GM18861 (cell line): ENCODE data around the gene GCAT.
"Not testable (repeated sequence)": the region's sequence is repeated elsewhere in the genome, so short reads cannot be mapped to it uniquely, and the experiment has no call there.

Experiments used
- ATAC-seq: cut with Tn5 transposase; IDR thresholded peaks from one replicate; pipeline ENCODE4 v1.9.1; 2021; ENCODE audit not compliant: unreplicated experiment

GCAT gene

DNA sequence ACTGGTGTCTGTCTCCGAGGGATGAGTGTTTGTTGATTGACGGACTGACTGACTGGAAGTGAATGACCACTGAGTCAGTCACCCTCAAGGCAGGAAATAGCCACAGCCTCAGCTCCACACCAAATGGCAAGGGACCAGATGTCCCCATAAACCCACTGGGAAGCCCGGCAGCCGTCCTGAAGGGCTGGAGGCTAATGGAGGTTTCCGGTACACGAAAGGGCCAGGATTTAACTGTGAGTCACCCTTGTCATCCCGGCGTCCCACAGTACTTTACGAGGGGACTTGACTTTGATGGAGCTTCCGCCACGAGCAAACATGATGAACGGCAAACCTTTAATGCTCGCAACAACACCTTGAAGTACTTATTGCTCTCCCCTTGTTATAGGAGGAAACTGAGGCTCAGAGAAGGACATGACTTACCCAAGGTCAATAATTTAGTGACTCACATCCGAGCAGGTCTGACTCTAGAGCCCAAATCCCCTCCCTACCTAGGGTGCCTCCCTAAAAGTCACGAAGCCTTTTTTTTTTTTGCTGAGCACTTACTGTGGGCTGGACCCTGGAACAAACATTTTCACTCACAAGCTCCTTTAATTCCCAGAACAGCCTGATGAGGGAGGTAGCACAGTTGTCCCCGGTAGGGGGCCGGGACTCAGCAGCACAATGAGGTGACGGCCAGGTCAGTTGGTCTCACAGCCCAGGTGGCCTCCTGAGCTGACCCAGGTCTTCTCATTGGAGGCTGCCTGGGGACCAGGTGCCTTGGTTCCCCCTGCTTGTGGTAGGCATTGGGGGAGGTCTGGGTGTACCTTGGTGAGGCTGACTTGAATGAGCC is 25.2 kb upstream of the GCAT start:
- no peak for ATAC-seq

DNA sequence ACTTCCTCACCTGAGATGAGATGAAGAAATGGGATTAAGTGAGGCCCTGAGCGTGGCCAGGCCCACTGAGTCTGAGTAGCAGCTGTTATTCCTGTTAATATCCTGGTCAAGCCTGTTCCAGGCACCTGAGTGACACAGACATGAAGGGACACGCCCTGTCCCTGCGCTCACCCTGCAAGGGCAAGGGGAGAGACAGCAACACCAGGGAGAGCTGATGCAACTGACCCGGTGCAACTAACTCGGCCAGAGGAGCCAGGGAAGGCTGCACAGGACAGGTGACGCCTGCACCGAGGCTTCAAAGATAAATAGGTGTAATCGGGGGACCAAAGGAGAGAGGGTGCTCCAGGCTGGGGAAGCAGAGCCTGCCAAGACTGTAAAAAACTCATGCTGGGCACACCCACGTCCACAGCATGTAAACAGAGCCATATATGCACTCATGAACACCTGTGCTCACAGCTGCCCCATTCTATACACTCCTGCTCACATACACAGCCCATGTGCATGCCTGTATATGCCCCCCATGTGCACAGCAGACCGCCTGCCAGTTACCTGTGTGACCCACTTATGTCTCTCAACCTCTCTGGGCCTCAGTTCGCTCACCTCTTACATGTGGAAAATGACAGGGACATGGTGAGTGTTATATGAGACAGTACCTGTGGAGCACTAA is 22.8 kb upstream of the GCAT start:
- ATAC-seq, result no peak

DNA sequence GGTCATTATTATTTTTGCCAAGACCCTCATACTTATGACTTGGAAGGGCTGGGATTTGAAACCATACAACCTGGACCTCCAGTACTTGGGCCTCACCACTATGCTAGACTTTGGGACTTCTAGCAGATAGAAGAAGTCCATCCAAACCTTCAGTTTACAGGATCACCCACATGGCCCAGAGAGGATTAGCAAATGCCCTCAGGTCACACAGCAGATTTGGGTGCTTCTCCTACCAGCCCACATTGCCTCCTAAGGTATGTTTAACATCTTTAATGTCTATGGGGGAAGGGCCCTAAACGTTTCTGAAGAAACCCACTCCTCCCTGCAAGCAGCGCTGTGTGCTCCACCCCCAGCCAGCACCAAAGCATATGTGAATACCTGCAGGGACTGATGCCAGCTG is 17.5 kb upstream of the GCAT start:
- no peak for ATAC-seq

DNA sequence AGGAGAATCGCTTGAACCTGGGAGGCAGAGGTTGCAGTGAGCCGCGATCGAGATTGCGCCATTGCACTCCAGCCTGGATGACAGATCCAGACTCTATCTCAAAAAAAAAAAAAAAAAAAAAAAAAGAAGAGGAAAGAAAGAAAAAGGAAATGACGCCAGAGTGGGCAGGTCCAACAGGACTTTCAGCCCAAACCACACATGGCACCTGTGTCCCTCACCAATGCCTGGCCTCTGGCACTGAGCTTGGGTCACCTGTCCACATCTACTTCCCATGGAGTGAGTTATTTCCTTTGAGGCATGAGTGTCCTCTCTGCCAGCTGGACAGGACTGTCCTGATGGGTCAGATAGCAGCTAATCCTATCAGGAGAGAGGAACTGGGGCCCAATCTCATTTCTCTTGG is 15.2 kb upstream of the GCAT start:
- no peak for ATAC-seq

DNA sequence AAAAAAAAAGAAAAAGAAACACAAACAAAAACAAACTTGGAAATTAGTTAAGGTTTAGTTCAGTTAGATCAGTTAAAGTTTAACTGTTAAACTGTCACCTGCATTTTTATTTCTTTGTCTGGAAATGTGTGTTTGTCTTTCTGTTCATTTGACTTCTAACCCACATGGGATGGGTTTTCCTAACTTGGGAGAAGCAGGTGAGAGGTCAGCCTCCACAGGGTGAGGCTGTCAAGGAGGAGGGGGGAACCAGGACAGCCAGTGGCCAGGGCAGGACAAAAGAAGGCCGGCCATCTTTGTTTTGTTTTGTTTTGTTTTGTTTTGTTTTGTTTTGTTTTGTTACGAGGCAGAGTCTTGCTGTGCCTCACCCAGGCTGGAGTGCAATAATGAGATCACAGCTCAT is 13.4 kb upstream of the GCAT start:
- ATAC-seq, result no peak

DNA sequence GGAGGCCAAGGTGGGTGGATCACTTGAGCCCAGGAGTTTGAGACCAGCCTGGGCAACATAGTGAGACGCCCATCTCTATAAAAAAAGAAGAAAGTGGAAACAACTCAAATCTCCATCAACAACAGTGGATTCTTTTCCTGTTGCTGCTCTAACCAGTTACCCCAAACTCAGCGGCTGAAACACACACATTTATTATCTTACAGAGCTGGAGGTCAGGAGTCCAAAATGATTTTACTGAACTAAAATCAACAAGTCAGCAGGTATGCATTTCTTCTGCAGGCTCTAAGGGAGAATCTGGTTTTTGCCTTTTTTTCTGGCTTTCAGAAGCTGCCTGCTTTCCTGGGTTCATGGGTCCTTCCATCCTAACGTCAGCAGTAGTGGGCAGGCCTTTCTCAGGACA is 11.7 kb upstream of the GCAT start:
- ATAC-seq, result no peak

DNA sequence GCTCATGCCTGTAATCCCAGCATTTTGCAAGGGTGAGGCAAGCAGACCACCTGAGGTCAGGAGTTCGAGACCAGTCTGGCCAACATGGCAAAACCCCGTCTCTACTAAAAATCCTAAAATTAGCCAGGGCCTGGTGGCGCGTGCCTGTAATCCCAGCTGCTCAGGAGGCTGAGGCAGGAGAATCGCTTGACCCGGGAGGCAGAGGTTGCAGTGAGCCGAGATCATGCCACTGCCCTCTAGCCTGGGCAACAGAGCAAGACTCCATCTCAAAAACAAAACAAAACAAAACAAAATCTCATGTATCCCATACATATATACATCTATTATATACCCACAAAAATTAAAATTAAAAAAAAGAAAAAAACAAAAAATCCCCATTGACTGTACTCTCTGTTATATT is 10.5 kb upstream of the GCAT start:
- ATAC-seq, result not testable (repeated sequence)

DNA sequence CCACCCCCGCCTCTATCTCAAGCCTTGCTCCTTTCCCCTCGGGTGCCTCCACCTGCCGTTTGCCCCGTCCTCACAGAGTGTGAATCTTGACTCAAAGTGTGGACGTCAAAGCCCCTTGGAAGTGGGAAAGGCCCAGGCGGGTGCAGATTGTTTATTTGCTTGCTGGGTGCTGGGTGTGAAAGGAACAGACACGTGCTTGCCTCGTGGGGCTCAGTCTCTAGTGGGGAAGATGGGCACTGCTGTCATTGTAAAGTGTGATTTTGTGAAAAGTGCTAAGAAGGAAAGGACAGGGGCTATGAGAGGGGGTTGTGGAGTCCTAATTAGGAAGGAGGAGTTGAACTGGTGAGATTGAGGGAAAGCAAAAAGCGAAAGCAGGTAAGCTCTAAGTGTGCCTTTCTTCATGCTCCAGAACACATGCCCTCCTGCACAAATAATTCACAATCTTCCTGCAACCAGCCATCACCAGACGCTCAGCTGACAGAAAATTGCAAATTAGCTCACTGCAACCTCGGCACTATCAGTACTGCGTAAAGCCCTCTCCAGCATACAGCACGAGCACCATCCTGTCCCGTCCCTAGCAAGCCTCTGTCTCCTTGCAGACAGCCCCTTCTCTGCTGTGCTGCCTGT is 9.7 kb upstream of the GCAT start:
- no peak for ATAC-seq

DNA sequence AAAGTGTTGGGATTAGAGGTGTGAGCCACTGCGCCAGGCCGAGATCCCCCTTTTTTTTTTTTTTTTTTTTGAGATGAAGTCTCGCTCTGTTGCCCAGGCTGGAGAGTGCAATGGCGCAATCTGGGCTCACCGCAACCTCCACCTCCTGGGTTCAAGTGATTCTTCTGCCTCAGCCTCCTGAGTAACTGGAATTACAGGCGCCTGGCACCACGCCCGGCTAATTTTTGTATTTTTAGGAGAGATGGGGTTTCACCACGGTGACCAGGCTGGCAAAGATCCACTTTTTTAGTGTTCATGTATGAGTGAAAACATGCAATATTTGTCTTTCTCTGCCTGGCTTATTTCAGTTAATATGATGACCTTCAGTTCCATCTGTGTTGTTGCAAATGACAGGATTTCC is 7.8 kb upstream of the GCAT start:
- not testable (repeated sequence) for ATAC-seq

DNA sequence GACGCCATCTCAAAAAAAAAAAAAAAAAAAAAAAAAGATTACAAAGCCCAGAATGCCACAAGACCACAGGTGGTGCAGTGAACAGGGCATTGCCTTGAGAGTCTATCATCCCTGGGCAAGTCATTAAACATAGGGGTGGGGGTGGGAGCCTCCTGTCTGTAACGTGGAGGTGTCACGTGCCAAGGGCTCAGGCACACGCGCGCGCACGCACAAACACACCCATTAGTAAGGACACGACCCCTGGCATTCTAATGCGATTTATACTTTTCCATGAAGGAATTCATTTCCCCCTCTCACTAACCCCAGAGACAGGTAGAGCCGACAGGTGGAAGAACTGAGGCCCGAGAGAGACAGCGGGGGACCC is 5.8 kb upstream of the GCAT start:
- ATAC-seq, result no peak

DNA sequence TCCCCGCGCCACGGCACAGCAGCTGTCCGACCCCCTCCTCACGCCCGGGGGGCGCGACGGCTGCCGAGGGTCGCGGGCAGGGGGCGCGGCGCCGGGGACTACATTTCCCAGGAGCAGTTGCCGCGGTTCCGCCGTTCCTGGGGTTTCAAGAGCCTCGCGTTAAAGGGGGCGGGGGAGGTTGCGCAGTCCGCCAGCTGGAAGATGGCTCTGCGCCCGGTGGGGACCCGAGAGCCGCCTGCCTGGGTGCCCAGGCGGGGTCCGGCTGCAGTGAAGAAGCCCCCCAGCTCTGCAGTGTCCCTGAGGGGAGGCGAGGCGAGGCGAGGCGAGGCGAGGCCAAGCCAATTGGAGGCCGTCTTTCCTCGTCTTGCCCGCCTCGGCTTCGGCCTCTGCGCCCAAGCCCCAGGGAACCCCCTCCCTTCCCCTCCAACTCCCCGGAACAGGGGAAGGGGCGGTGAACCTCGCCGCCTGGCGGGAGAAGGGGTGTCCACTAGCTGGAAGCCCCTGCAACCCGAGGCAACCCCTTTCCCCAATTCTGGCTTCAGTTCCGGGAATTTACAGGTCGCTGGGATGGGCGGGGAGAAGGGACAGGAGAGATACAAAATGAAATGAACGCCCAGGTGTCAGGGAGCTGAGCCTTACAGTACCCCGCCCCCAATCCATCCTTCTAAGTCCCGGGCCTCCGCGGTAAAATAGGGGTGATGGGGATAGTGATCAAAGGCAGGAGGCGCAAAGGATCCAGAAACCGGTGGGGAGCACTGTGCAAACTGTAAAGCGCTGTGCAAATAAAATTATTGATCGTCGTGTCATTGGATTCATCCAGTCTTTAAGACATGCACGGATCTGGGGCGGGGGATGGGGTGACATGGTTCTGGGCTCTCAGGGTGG is 5.2 kb upstream of the GCAT start:
- no peak for ATAC-seq

DNA sequence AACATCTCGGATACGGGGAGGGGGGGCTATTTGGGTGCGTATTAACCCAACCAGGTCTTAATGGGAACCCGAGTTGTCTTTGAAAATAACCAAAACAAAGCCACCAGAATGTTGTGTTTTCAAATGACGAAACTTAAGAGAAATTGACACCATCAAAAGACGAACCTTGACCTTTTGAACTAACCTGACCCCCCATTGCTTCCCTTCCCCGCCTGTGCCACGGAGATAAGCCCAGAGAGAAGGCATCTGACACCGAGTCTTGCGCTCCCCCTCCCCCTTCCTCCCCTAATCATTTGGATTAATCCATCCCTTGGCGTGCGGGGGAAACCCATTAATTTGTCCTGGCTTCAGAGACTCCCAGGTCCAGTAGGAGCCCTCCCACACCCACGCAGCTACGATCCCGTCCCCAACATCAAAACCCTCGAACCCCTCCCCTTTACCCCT is 4.5 kb upstream of the GCAT start:
- ATAC-seq, result no peak

DNA sequence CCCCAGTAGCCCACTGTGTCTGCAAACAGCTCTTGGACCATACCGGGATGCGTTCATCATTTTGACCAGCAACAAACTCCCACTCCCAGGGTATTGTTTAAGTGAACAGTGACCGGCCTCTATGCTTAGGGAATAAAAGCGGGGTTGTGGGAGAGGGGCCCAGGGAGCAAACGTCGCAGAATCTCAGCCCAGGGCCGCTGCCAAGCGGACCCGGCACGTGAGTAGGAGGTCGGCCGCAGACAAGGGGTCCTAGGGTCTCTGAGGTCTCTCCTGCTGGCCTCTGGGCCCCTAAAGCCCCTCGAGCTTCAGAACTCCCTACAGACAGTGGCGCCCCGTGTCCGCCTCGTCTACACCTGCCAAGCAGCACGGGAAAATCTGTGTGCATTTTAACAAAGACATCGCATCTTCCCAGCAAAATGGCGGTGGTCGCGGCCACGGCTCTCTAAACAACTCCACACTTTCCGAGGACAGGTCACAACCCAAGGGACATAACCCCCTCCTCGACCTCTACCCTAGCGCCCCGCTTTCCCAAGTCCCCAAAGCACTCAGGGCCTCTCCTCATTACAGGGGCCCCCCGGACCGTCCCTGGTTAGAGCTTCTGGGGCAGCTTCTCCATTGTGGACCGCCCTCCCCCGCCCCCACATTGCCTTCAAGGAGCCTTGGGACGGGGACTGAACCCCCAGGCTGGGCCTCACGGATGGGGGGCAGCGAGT is 3.9 kb upstream of the GCAT start:
- no peak for ATAC-seq

DNA sequence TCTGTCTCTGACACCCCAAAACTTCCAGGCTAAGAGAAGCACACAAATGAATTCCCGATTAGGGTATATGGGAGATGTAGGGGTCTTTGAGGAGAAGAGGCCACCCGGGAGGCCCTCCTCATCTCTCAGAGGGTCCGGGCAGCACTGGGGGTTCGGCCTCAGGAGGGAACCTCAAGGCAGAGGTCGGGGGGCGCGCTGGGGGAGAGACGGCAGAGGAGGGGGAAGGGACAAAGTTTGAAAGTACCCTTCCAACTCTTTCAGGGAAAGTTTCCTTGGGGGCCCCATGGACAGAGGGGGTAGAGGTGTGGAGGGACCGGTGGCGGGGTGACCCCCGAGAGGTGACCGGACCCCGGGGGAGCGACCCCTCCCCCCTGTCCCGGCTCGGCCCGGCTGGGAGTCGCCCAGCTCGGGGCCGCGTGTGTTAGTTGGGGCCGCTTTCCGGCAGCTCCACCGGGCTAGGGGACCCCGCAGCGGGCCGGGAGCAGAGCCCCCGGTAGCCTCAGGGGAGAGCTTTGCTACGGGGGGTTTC is 3.3 kb upstream of the GCAT start:
- no peak for ATAC-seq

DNA sequence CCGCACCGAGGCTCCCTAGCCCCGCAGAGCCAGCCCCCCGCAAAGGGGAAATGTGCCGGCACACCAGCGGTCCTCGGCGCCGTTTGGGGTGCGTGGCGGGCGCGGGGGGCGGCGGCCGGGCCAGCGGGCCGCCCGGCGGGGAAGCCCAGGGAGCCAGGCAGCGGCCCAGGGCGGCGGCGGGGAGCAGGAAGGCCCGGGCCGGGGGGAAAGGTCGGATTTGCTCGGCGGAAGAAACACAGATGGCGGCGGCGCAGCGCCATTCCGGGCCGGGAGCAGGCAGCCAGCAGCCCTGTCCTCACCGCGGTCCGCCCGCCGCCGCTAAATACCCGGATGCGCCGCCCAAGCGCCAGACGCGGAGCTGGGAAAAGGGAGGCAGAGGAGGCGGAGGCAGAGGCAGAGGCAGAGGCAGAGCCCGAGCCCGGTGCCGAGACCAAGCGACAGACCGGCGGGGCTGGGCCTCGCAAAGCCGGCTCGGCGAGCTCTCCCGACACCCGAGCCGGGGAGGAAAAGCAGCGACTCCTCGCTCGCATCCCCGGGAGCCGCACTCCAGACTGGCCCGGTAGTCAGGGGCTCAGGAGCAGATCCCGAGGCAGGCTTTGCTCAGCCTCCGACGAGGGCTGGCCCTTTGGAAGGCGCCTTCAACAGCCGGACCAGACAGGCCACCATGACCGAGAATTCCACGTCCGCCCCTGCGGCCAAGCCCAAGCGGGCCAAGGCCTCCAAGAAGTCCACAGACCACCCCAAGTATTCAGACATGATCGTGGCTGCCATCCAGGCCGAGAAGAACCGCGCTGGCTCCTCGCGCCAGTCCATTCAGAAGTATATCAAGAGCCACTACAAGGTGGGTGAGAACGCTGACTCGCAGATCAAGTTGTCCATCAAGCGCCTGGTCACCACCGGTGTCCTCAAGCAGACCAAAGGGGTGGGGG is 2.6 kb upstream of the GCAT start:
- no peak for ATAC-seq

DNA sequence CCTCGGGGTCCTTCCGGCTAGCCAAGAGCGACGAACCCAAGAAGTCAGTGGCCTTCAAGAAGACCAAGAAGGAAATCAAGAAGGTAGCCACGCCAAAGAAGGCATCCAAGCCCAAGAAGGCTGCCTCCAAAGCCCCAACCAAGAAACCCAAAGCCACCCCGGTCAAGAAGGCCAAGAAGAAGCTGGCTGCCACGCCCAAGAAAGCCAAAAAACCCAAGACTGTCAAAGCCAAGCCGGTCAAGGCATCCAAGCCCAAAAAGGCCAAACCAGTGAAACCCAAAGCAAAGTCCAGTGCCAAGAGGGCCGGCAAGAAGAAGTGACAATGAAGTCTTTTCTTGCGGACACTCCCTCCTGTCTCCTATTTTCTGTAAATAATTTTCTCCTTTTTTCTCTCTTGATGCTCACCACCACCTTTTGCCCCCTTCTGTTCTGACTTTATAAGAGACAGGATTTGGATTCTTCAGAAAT is 1.9 kb upstream of the GCAT start:
- ATAC-seq, result no peak

DNA sequence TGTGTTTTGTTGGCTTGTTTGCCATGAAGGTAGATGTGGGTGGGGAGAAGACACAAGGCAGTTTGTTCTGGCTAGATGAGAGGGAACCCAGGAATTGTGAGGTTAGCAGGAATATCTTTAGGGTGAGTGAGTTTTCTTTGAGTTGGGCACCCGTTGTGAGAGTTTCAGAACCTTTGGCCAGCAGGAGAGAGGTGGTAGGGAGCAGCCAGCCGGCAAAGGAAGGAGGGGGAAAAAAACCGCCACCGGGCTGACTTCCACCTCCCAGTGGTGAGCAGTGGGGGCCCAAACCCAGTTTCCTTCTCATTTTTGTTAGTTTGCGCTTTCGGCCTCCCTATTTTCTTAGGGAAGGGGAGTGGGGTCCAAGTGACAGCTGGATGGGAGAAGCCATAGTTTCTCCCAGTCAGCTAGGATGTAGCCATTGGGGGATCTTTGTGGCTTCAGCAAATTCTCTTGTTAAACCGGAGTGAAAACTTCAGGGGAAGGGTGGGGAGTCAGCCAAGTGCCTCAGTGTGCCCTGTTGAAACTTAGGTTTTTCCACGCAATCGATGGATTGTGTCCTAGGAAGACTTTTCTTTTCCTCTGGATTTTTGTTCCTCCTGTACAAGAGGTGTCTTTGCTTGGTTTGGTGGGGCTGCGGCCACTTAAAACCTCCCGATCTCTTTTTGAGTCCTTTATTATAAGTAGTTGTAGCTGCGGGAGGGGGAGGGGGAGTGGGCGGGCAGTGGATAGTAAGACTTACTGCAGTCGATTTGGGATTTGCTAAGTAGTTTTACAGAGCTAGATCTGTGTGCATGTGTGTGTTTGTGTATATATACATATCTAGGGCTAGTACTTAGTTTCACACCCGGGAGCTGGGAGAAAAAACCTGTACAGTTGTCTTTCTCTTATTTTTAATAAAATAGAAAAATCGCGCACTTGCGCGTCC is 1.1 kb upstream of the GCAT start:
- ATAC-seq, result no peak

DNA sequence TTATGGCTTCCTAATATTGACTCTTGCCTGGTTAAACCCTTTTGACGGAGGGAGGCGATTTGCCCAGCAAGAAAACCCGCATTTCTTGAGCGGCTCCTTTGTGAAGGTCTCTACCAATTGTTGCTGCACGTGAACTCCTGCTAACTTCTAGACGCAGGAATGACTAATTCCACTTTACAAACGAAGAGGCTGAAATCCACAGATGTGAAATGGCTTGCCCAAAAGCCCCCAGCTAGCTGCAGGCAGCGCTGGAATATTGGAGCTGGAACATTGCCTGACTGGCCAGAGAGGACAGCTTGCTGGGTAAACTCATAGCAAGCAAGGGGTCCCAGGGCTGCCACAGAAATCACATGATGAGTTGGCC is 542 bp downstream of the GCAT start:
- ATAC-seq, result no peak
